Measurements from ENCODE around the gene ACACA.
A peak's percentile ranks its signal among the peaks of the same experiment; 100 is the strongest.
"Not testable (repeated sequence)": the region's sequence is repeated elsewhere in the genome, so short reads cannot be mapped to it uniquely, and the experiment has no call there.

Gene ACACA

DNA sequence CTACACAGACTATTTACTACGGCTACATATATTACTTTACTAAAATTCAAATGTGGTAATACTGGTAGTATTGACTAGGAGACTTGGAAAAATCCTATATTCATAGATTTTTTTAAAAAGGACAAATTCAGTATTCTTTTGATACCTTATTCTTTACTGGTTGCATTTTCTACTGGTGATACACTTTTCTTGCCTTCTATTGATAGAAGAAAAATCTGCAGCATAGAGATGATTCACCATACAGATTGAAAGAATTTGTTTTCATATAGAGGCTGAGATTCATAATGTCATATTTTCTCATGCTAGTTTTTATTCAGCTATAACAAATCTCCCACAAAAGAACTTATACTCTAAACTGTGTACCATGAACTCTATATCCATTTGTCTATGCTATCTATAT is 226.3 kb downstream of the ACACA start:
- no peak for DNase-seq

DNA sequence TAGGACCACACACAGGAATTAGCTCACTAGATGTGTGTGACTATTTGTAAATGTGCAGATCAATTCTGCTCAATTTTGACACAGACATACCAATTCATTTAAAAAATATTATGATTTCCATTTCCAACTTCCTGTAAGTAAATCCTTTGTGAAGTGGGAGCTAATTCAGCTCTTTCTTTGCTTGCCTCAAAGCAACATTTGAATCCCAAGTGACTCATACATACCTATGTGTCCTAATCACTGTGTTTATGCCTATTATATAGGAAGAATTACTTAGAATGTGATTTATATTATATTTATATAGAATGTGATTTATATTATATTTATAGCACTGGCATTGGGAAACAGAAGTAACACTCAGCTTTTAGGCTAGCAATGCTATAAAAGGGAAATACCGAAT is 226.7 kb downstream of the ACACA start:
- DNase-seq = no peak

DNA sequence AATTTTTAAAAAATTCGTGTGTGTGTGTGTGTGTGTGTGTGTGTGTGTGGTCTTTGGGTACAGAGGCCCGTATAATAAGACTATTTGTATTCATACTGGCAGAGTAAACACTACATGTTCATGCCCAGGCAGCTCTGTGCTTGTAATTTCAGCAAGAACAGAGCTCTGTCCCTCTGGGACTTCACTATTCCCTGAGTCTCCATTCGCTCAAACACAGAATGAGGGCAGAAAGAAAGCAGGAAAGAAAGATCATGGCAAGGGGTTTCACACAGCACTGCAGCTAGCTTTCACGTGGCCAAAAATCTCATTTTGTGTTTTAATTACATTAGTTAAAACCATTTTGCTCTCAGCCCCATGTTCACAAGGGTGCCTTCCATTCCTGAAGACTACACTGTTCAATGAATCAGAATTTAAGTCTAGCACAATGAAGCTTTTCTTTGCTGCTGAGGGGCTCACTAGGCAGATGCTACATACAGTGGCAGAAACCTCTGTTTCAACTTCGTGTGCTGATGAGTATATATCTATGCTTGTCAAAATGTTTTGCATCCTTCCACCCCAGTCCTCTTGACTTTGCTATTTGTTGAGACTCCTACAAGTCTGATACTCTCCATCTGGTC is 229.3 kb downstream of the ACACA start:
- peak in 14 of 56 donors; percentile 2 to 39 (median 7) for DNase-seq

DNA sequence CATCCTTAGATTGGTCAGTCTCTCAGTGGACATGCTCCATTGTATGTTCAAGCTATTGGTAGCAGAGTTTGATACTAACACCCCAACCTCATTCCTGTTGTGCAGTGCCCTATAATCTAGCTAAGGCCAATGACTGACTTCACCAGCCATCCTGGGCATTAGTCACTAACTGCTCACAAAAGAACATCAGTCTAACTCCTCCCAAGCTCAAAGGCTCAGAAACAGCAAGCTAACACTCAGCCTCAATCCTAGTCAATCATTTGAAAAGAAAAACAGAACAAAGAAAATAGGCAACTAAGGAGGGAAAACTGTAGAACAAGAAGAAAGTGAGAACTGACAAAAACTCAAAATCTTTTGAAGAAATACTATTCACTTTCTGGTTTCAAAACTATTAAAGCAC is 229.9 kb downstream of the ACACA start:
- peak in 2 of 56 donors; percentile 3 to 8 for DNase-seq

DNA sequence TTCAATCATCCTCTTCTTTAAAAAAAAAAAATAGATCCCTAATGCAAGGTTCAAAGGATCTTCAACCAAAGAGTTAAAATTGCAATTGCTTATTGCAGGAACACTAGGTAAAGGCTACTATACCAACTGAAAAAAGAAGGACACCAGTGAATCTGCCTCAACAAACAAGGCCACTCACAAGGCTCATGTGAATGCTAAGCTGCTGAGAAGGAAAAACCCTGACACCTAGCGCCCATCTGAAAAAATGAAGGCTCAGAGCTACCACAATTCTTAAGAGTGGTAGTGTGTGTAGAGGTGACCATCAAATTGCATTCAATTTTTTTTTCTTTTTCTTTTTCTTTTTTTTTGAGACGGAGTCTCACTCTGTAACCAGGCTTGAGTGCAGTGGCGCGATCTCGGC is 232.4 kb downstream of the ACACA start:
- peak in 32 of 56 donors; percentile 0 to 69 (median 15) for DNase-seq

DNA sequence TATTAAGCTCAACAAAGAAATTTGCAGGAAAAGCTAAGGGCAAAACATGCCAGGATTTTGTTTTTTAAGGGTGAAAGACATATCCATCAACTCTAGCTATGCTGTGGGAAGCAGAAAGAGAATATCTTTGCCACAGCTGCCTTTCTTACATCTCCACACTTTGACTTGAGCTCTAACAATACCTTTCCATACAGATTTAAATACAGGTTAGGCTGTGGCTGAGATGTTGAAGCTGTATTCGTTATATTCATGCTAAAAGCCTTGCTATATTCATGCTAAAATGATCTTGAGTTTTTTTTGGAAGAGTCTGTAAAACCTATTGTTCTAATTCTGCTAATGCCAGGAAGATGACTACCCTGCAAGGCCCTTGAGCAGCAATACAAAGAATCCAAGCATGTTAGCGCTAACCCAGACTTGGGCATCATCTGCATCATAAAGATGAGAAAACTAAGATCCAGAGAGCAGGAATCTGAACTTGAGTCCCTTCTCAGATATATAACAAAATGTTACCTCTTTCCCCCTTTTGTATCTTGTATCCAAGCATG is 235.7 kb downstream of the ACACA start:
- DNase-seq = no peak

DNA sequence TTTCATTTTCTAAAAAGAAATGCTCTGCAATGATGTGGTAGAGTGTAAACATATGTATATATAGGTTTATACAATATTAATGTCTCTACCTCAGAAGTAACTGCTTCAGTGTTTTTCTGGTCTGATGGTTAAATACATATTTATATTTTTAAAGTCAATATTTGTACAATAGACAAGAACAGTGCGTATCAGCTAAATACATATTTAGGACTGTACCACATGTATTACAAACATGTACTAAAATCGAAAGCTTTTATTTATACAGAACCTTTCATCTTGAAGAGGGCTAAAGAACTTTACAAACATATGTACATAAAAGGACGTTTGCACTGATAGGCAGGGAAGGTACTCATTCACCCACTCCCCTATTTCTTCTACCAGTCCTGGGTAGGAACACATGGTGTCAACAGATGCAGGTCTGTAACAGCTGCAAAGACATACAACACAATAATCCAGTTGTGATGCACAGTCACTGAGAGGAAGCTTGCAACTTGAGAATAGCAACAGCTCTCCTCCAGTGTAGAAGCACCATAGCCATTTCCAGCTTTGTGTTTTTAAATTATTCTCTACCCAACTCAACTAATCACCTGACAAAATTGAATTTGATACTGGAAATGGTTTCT is 237.8 kb downstream of the ACACA start:
- DNase-seq = no peak

DNA sequence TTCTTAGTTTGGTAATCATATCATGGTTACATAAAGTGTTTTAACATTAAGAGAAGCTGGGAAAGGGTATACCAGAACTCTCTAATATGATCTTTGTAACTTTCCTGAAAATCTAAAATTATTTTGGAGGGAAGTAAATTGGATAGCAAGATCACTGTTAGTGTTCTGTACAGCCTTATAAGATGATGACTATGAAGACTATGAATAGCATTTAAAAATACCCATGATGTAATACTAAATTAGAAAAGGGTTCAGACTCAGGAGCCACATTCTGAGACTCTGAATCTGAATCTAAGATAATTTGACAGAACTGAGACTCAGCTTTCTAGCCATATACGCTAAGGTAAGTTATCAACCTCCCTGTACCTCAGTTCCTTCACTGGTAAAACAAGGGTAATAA is 238.9 kb downstream of the ACACA start:
- DNase-seq = no peak

DNA sequence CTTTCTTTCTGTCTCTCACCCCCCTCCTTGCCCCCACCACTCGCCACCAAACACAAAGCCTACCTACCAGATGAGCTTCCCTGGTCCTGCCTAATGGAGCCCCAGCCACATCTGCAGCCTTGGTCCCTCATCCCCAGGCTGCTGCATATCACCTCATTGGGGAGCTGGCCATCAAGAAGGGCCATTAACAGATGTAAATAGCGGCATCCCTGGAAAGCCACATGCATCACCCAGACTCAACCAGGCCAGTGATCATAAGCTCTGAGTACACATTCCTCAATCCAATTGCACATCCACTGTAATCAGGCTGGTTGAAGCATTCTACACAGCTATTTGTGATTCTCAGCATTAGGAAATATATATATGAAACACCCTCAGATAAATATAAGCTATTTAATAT is 242.6 kb downstream of the ACACA start:
- no peak for DNase-seq

DNA sequence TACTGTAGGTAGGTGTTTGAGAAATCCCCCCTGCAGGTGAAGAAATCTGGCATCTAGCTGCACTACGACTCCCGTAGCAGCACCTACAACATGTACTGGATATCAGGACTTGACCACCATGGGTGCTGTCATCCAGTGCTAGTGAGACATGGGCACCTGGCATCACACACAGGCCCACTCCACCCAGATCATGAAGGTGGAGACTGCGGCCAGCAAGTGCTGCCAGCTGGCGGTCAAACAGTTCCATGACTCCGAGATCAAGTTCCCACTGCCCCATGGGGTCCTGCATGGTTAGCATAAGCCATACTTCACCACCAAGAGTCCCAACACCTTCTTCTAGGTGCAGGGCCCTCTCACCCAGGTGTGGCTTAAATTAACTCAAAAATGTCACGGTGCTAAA is 243.8 kb downstream of the ACACA start:
- DNase-seq = no peak

DNA sequence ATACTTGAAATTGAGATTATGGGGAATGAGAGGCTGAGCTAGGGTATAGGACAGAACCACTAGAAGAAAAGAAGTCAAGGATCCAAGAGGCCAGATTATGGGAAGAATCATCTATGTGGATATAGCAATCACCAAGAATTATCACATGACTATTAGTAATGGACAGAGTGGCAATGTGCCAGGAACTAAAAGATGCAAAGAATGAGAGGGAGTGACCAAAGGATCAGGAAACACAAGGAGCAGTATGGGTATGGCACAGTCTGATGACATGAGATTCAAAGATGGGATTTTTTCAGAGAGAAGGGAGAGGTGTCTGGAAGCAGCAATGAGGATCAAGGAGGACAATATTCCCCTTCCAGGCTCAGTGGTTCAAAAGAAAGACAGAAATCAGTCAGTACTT is 245.7 kb downstream of the ACACA start:
- no peak for DNase-seq

DNA sequence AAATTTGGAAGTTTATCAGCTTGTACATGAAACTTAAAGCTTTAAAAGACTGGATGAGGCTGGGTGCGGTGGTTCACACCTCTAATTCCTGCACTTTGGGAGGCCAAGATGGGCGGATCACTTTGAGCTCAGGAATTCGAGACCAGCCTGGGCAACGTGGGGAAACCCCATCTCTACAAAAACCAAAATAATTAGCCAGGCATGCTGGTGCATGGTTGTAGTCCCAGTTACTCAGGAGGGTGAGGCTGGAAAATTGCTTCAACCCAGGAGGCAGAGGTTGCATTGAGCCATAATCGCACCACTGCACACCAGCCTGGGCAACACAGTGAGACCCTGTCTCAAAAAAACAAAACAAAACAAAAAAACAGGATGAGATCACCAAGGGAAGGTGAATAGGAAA is 248.3 kb downstream of the ACACA start:
- DNase-seq = no peak

DNA sequence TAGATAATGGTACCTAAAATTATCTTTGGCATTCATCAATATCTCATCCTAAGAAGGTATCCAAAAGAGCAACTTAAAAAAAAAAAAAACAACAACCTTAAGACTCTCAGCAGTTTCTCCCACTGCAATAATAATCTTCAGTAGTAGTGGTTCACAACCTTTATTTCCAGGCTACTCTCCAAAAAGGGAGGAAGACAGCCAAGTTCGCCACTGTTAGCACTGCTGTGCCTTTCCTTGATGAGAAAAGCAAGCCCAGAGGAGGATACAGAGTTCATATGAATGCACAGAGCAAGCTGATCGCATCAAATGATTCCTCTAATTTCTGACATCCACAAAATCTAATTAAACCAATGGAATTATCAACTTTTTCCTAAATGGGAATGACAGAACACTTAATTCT is 258.5 kb downstream of the ACACA start:
- peak in 5 of 56 donors; percentile 2 to 26 (median 5) for DNase-seq

DNA sequence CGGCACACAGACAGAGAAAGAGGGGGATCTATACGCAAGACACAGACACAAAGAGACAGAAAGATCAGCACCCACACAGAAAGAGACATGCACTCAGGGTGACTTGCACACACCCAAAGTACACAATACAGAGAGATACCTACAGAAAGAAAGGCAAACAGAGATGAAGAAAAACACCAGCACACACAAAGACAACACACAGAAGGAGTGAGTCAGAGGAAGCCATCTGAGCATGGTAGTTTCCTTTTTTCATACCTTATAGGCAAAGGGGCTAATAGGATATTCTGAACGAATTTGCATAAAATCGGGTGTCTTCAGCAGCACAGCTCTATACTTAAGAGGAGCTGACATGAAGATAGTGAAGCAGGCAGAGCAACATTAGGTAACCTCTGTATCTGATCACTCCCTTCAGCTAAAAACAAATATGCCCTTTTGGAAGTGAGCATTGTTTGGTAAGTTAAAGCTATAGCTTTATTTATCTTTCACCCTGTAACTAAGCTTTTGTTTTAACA is 259.3 kb downstream of the ACACA start:
- peak in 5 of 56 donors; percentile 4 to 24 (median 7) for DNase-seq

DNA sequence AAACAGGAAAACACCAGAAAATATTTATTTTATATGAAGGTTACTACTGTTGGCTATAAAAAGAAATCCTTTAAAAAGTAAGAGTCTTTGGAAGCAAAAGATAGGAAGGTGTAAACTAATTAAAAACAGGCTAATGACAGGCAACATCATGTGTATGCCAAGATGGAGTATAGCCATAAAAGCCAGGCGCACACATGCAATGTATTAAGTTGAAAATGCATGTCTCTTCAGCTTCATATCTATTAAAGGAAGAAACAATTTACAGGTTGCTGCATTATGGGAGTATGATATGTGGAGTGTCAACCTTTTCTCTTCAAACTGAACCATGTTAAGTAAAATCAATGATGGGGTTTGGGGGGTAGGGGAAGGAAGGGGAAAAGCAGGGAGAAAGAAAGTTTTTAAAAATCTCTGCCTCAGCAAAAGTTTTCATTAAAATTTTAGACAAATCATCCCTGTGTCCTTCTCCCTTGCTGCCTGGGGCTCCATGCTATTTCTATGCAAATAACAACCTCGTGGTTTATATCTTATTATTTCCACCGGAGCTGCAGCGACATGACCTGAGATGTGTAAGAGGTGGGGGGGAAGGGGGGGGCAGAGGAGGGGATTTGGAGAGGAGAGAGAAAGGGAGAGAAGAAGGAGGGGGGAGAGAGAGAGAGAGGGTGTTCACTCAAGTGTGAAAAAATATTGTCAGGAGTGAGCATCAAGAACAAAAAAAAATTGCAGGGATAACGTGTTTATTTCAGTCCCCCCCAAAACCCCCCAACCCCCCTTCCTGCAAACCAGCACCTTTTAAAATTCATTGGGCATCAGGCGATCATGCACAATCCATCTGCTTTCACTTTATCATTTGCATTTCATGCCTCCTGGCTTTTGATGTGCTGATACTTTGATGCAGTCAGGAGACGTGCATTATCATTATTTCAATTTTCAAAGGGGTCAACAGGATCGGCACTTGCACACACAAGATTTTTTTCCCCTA is 260.3 kb downstream of the ACACA start:
- no peak for DNase-seq

DNA sequence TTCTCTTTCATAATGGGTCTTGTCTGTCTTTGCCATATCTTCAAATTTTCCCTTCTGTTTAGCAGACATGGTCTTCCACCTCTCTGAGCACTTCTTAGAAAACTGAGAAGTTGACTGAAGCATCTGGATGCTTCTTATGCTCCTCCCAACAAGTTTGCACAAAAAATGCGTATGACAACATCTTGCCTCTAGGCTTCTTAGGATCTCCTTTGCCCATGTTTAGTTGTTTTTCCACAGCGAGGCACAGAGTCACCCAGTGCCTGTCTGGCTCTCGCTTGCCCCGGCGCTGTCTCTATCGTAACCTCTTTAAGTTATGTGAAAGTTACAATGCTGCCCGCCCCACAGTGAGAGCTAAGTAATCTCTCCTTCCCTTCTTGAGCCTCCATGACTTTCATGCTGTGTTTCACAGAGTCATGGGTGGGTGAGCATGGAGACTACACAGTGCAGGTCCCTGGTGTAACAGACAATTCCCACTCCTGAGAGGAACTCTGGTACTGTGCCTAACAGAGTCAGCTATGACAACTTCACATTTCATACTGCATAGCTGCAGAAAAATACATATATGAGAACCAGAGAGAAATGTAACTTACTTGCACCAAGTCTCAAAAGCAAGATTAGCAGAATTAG is 262.4 kb downstream of the ACACA start:
- no peak for DNase-seq

DNA sequence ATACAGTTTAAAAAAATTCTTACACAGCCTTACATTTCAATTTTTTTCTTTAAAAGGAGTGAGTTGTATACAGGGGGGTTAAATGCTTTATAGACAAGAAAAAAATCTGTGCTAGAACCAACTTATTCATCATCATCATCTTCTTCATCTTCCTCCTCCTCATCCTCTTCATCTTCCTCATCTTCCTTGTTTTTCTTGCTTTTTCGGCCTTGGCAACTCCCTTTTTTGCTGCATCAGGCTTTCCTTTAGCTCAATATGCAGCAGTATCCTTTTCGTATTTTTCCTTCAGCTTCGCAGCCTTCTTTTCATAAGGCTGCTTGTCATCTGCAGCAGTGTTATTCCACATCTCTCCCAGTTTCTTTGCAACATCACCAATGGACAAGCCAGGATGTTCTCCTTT is 263.1 kb downstream of the ACACA start:
- DNase-seq = not testable (repeated sequence)

DNA sequence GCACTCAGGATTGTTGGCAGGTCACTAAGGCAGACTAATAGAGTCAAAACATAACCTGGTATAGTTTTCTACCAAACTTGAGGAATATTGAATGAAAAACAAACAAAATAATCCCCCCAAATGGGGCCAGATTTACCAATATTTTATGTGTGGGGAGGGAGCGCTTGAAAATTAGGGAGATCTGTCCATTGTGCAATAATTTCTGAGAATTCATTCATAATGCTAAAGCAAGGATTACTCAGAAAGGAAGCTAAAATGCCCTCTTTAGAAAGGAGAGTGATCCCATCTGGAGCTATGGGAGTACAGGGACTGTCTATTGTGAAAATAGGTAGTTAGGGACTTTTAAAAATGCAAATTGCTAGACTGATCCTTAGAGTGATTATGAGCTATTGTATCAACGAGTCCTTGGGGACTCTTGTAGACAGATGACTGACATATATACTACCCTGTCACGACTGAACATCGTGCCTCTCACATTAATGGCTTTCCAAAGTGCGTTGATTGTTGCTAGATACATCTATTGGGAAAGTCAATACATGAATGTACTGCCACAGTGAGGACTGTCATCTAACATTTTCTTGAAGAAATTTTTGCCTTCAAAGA is 264.2 kb downstream of the ACACA start:
- no peak for DNase-seq

DNA sequence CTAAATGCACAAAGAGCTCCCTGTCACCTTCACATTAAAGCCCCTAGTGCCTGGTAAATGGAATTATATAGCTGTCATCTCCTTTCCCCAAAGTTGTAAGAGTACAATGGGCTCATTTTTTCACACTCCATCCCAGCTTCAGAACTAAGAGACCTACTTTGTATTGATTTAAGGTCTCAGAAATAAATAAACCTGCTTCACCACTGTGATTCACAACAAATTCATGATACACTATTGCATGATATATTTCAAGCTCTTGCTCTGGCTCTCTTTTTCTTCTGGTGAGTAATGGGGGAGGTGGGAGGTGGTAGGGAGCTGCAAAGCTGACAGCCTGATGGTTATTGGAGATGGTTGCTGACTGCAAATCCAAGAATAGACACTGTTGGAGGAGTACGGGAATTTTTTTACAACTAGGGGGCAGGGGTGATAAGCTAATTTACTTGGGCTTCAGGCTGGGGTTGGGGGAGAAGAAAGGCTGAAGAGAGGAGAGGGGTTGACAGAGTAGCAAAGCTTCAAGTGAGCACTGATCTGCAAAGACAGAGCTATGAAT is 268.0 kb downstream of the ACACA start:
- peak in 8 of 56 donors; percentile 2 to 53 (median 12) for DNase-seq

DNA sequence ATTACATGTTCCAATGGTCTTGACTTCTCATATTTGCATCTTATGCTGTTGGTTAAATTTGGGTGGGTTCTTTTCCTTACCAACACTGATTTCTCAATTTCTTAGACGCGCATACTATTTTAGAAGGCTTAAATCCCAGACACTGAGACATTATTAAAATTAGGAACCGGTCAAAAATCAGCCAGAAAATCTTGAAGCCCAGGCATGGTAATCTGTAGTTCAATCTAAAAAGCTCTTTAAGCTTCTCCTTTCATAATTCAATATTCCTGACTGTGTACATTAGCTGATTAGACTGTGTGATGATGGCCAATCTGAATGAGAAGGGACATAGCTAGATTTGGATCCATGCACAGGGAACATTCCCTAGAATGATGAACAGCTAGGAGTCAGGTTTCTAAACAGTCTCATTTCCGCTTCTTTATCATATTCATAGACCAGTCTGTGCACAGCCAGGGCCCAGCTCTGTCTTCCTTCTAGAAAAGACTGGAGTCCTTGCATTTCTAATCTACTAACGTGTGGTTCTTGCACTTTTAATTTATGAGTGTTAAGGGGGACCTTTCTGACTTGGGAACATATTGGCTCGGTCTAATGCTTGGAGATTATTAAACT is 268.6 kb downstream of the ACACA start:
- DNase-seq = no peak

Data from nucleus accumbens (tissue), 56 donors.